ENCODE measurements around the gene ANKRD65. TPM values are rescaled to one million over a fixed set of nuclear protein-coding genes. Genes with fewer than 3 reads are reported as not detected.

The ANKRD65 gene
- total RNA-seq, 1 experiment from 2014 or later: not detected

DNA sequence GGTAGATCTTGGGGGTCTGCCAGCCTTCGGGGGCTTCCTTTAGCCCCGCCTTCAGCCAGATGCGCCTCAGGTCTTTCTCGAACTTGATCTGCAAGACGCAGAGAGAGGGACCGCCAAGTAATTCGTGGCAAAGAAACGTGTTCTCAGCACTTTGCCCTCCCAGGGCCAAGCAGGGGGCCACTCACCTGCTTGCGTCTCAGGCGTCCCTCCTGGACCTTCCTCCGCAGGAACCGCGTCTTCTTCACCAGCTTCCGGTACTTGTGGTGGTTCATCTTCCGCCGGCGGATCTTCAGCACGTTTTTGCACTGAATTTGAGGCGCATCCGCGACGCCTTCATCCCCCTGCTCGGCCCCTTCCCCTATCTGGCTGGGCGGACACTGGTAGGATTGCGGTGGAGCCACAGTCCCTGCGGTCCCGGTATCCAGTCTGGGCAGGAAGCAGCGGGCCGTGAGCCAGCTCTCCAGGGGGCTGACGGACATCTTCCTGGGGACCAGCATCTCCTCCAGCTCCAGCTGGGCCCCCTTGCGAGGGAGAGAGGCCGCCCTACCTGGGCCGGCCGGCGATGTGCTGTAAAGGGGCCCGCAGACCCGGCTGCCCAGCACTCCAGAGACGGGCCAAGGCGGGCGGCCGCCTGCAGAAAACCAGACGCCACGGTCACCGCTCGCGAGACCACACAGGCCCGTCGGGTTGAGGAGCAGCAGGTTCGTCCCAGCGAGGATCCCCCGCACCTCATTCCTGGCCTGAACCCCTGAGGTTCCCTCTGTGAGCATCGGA, 47.1 kb downstream of the ANKRD65 start:
- H3K4me1 ChIP-seq (ENCODE audit: insufficient read depth, low read length, poor library complexity, severe bottlenecking): peaks cover 10% of the 10 kb centered on the region
- TF ChIP-seq, protein P1, sequence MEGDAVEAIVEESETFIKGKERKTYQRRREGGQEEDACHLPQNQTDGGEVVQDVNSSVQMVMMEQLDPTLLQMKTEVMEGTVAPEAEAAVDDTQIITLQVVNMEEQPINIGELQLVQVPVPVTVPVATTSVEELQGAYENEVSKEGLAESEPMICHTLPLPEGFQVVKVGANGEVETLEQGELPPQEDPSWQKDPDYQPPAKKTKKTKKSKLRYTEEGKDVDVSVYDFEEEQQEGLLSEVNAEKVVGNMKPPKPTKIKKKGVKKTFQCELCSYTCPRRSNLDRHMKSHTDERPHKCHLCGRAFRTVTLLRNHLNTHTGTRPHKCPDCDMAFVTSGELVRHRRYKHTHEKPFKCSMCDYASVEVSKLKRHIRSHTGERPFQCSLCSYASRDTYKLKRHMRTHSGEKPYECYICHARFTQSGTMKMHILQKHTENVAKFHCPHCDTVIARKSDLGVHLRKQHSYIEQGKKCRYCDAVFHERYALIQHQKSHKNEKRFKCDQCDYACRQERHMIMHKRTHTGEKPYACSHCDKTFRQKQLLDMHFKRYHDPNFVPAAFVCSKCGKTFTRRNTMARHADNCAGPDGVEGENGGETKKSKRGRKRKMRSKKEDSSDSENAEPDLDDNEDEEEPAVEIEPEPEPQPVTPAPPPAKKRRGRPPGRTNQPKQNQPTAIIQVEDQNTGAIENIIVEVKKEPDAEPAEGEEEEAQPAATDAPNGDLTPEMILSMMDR (conservative IDR thresholded peaks at IDR 0.05; ENCODE audit: low read depth, low read length): no peak
- TF ChIP-seq EZH2 (IDR thresholded peaks at IDR 0.05; ENCODE audit: borderline replicate concordance, low read depth, low read length, poor library complexity, severe bottlenecking): no peak
- CTCF ChIA-PET: no interaction called here
- intact Hi-C loops (cut with micrococcal nuclease; ENCODE audit: unreplicated experiment): loop anchor here (10.0 kb wide), 1 partner anchor 259 kb away; the partner anchor contains the start of gene C1orf159
- no peaks in the 10 kb centered on the region for H3K9me3 ChIP-seq (ENCODE audit: low read depth, low read length, poor library complexity, severe bottlenecking)
- H3K27me3 ChIP-seq (replicated peaks; ENCODE audit: insufficient read depth, low read depth, low read length, poor library complexity): no peaks in the 10 kb centered on the region
- TSS peak; percentile 91 for BruUV-seq (replicated peaks)
- no peaks in the 10 kb centered on the region for H3K36me3 ChIP-seq (ENCODE audit: insufficient read depth, low read length, poor library complexity, severe bottlenecking)
- no peak for DNase-seq (ENCODE audit: low spot score)
- POLR2A ChIA-PET (ENCODE audit: low non-redundant PET): no interaction called here
- H3K4me3 ChIP-seq (ENCODE audit: low read depth, low read length, poor library complexity, severe bottlenecking): peak overlapping the region; percentile 98
- peak overlapping the region; percentile 93 for H3K27ac ChIP-seq (ENCODE audit: low read depth, low read length, poor library complexity, severe bottlenecking)

DNA sequence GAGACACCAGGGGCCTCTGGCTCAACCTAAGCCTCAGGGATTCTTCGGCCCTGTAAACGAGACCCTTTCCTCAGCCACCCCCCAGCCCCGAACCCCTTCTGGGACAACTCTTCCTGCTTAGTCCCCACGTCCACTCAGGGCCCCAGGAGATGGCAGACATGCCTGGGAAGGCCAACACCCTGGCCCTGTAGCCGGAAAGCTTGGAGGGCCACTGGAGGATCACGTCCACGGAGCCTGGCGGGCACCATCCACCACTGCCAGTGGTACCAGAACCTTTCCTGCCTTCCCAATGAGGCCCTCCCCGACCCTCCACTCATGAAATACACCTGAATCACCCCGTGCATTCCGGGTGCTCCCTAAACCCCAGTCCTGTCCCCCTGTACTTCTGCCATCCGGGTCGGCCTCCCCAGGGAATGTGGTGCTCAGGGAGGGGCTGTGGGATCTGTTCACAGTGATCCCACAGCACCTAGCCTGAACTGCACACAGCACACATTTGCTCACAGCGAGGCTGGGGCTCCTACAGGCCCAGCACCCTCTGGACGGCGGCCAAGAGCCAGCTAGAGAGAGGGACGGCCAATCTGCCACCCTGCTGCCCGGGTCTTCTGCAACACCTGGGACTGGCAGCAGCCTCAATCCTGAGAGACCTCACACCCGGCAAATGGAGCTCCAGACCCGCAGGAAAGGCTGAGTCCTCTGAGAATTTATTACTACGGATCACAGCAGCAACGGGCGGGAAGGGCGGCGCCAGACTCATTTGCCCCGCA, 47.8 kb downstream of the ANKRD65 start:
- TF ChIP-seq, protein P1 (conservative IDR thresholded peaks at IDR 0.05; ENCODE audit: low read depth, low read length): no peak
- no peak for TF ChIP-seq EZH2 (IDR thresholded peaks at IDR 0.05; ENCODE audit: borderline replicate concordance, low read depth, low read length, poor library complexity, severe bottlenecking)
- Histone ChIP-seq H3K4me1 (ENCODE audit: insufficient read depth, low read length, poor library complexity, severe bottlenecking) (peaks cover 10% of the 10 kb centered on the region), H3K27ac (ENCODE audit: low read depth, low read length, poor library complexity, severe bottlenecking) (no peak overlapping the region), H3K4me3 (ENCODE audit: low read depth, low read length, poor library complexity, severe bottlenecking) (no peak overlapping the region), H3K36me3 (ENCODE audit: insufficient read depth, low read length, poor library complexity, severe bottlenecking) (no peaks in the 10 kb centered on the region), H3K9me3 (ENCODE audit: low read depth, low read length, poor library complexity, severe bottlenecking) (no peaks in the 10 kb centered on the region), H3K27me3 (replicated peaks; ENCODE audit: insufficient read depth, low read depth, low read length, poor library complexity) (no peaks in the 10 kb centered on the region)
- ChIA-PET POLR2A (ENCODE audit: low non-redundant PET) (no interaction called here), CTCF (interaction anchor here (0.9 kb wide), 1 partner anchor 48 kb away, joined by 9 read pairs; the partner anchor contains the start of gene ANKRD65)
- no TSS peak for BruUV-seq (replicated peaks)
- intact Hi-C loops (cut with micrococcal nuclease; ENCODE audit: unreplicated experiment): loop anchor here (10.0 kb wide), 1 partner anchor 258 kb away; the partner anchor contains the start of gene C1orf159
- no peak for DNase-seq (ENCODE audit: low spot score)

DNA sequence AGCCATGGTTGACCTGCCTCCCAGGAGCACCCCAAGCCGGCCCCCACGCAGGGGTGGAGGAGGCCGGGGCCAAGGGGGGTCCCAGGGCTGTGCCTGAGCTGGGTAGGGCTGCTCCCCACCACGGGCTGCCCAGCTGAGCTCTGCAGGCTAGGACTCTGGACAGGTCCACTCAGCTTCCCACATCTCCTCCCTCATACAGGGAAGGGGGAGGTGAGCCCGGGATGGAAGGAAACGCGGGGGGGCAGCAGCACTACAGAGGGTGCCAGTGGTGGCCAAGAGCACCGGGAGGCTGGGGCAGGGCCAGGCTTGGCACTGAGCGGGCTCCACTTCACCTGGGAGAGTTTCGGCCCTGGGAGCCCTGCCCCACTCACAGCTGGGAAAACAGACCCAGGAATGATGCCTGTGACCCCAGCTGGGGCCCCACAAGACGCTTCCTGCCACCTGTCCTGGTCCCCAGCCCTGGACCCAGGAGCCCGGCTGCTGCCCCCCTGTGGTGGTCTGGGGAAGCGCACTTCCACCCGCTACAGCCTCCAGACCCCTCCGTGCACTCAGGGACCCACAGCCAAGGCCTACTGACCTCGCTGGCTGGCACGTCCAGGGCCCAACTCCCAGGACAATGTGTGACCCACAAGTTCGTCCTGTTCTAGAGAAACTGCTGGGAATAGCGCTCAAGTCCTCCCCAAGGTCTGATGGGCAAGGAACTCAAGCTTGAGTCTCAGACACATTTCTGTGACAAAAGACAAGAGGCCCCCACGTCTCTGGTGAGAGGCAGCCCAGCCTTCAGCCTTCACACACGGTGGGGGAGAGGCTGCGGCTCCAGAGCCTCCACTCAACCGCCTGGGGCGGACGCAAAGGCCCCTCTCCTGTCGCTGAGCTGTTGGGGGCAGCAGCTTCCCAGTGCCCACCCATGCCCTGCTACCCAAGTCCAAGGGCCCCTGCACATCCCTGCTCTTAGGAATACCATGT, 49.0 kb downstream of the ANKRD65 start:
- ChIA-PET POLR2A (ENCODE audit: low non-redundant PET) (no interaction called here), CTCF (interaction anchor here (0.6 to 1.3 kb wide), 4 partner anchors 49 to 468 kb away, joined by 3 to 9 read pairs (median 4); partner anchors contain the start of gene ANKRD65)
- BruUV-seq (replicated peaks): no TSS peak
- Histone ChIP-seq H3K4me3 (ENCODE audit: low read depth, low read length, poor library complexity, severe bottlenecking) (no peak overlapping the region), H3K27ac (ENCODE audit: low read depth, low read length, poor library complexity, severe bottlenecking) (no peak overlapping the region), H3K4me1 (ENCODE audit: insufficient read depth, low read length, poor library complexity, severe bottlenecking) (peaks cover 10% of the 10 kb centered on the region), H3K9me3 (ENCODE audit: low read depth, low read length, poor library complexity, severe bottlenecking) (no peaks in the 10 kb centered on the region), H3K27me3 (replicated peaks; ENCODE audit: insufficient read depth, low read depth, low read length, poor library complexity) (no peaks in the 10 kb centered on the region), H3K36me3 (ENCODE audit: insufficient read depth, low read length, poor library complexity, severe bottlenecking) (no peaks in the 10 kb centered on the region)
- TF ChIP-seq, protein P1 (conservative IDR thresholded peaks at IDR 0.05; ENCODE audit: low read depth, low read length): peak; percentile 96
- TF ChIP-seq EZH2 (IDR thresholded peaks at IDR 0.05; ENCODE audit: borderline replicate concordance, low read depth, low read length, poor library complexity, severe bottlenecking): no peak
- peak; percentile 63 for DNase-seq (ENCODE audit: low spot score)
- intact Hi-C loops (cut with micrococcal nuclease; ENCODE audit: unreplicated experiment): loop anchor here (10.0 kb wide), 1 partner anchor 257 kb away; the partner anchor contains the start of gene C1orf159
